Epithelial cell of umbilical artery (primary cell): ENCODE measurements around the gene MARVELD1. TPM values are rescaled to one million over a fixed set of nuclear protein-coding genes. Genes with fewer than 3 reads are reported as not detected.

Experiments
- total RNA-seq: library from RNA; depleted of rRNA; stranded (reverse); fragments of >200 nt; gene quantifications from 2 replicates; pipeline ENCODE4 v1.2.3, GENCODE V29; 2014

The MARVELD1 gene
- total RNA-seq: 12.9 and 13.3 TPM in 2 replicates

GRCh38 chr10:97713339-97713825 is at the start of gene MARVELD1:
MARVELD1 (plus strand) TSS chr10:97713730; CDS start chr10:97713877, 147 bp downstream.

GRCh38 chr10:97686962-97687784 is 26.4 kb upstream of the MARVELD1 start, which contains the start of gene AVPI1:
AVPI1 (minus strand) TSS chr10:97687241; CDS start chr10:97679905, 7,336 bp downstream.

GRCh38 chr10:97736902-97737769 is 23.6 kb downstream of the MARVELD1 start, which contains the start of gene ZFYVE27:
ZFYVE27 (plus strand) TSS chr10:97737128; CDS start chr10:97738478, 1,350 bp downstream.

Other genes with a start within 250 kb of the MARVELD1 start
- gene MMS19, start 215.3 kb upstream of the MARVELD1 start, total RNA-seq: 70.1 and 91.6 TPM in 2 replicates
- gene UBTD1, start 214.8 kb upstream of the MARVELD1 start, total RNA-seq: 30.9 and 50.0 TPM in 2 replicates
- gene ANKRD2, start 141.0 kb upstream of the MARVELD1 start, total RNA-seq: 0.97 and 2.1 TPM in 2 replicates
- gene HOGA1, start 129.3 kb upstream of the MARVELD1 start, total RNA-seq: 0.32 and 1.1 TPM in 2 replicates
- gene C10orf62, start 124.0 kb upstream of the MARVELD1 start, total RNA-seq: not detected in 2 replicates
- gene MORN4, start 80.2 kb upstream of the MARVELD1 start, total RNA-seq: 2.3 and 9.1 TPM in 2 replicates
- gene PI4K2A, start 73.1 kb upstream of the MARVELD1 start, total RNA-seq: 11.4 and 17.2 TPM in 2 replicates
- gene AVPI1, start 26.5 kb upstream of the MARVELD1 start, total RNA-seq: 1.5 and 1.9 TPM in 2 replicates
- 18.5 and 19.2 TPM in 2 replicates for gene ZFYVE27, start 23.4 kb downstream of the MARVELD1 start, total RNA-seq
- not detected in 2 replicates for gene SFRP5, start 58.3 kb downstream of the MARVELD1 start, total RNA-seq
- not detected in 2 replicates for gene GOLGA7B, start 136.1 kb downstream of the MARVELD1 start, total RNA-seq